Naive thymus-derived CD4-positive, alpha-beta T cell (primary cell): Measurements from ENCODE around the gene TEX264. TPM values are rescaled to one million over a fixed set of nuclear protein-coding genes. Genes with fewer than 3 reads are reported as not detected.

Experiments
- ATAC-seq: fragments of 150-1000 bp; cut with Tn5 transposase; 2 replicates; pipeline ENCODE4 v1.10.0; 2021; ENCODE audit warnings: mild to moderate bottlenecking, moderate library complexity
- CTCF ChIA-PET: fragments of 350-600 bp; sonication (Branson Sonifier 250); formaldehyde crosslinking; loops from one replicate; lab custom pipeline; 2021; ENCODE audit warnings: antibody characterized with exemption; lab: Charles Lee
- POLR2A ChIA-PET: fragments of 350-600 bp; sonication (Branson Sonifier 250); formaldehyde crosslinking; loops from one replicate; lab custom pipeline; 2021; ENCODE audit warnings: antibody characterized with exemption, inconsistent platforms; lab: Charles Lee
- DNase-seq, 9 donors: peaks; one replicate each; pipeline versions ENCODE4 v3.0.0 to v3.0.0-alpha.2; 2020 to 2022; ENCODE audit warnings: mixed read lengths in 1 of 9
- H3K27ac ChIP-seq: one replicate; pipeline ENCODE4 v1.7.0; 2013; ENCODE audit warnings: mild to moderate bottlenecking, low read depth, low read length, moderate library complexity
- H3K27me3 ChIP-seq, 2 donors: one replicate each; pipeline ENCODE4 v1.7.0; 2013; ENCODE audit warnings: low read length in 2 of 2, mild to moderate bottlenecking in 2 of 2, moderate library complexity in 2 of 2; ENCODE audit not compliant: control insufficient read depth in 2 of 2, insufficient read depth in 2 of 2
- H3K36me3 ChIP-seq, 3 experiments: 1 replicate in 2 of 3; 2 replicates in 1 of 3; pipeline ENCODE4 v1.7.0; 2013; ENCODE audit warnings: low read length in 3 of 3, mild to moderate bottlenecking in 3 of 3, moderate library complexity in 1 of 3; ENCODE audit not compliant: insufficient read depth in 3 of 3, control insufficient read depth in 2 of 3
- H3K4me1 ChIP-seq, 2 donors: one replicate each; pipeline ENCODE4 v1.7.0; 2013; ENCODE audit warnings: low read length in 2 of 2, mild to moderate bottlenecking in 2 of 2, moderate library complexity in 1 of 2; ENCODE audit not compliant: control insufficient read depth in 2 of 2, insufficient read depth in 2 of 2
- H3K4me3 ChIP-seq: 2 replicates; pipeline ENCODE4 v1.7.0; 2013; ENCODE audit warnings: mild to moderate bottlenecking, low read length
- H3K9me3 ChIP-seq, 3 experiments: 1 replicate in 2 of 3; 2 replicates in 1 of 3; pipeline ENCODE4 v1.7.0; 2013; ENCODE audit warnings: low read length in 3 of 3; ENCODE audit not compliant: control insufficient read depth in 2 of 3
- H3K27ac Mint-ChIP-seq, 9 donors: one replicate each; pipeline ENCODE4 v1.8.0; 2020 to 2022; ENCODE audit warnings: mixed read lengths in 9 of 9, mild to moderate bottlenecking in 8 of 9, moderate library complexity in 5 of 9, inconsistent platforms in 2 of 9
- H3K27me3 Mint-ChIP-seq, 5 donors: one replicate each; pipeline ENCODE4 v1.8.0; 2021 to 2022; ENCODE audit warnings: mixed read lengths in 5 of 5, mild to moderate bottlenecking in 1 of 5
- H3K36me3 Mint-ChIP-seq, 5 donors: one replicate each; pipeline ENCODE4 v1.8.0; 2020 to 2022; ENCODE audit warnings: mixed read lengths in 5 of 5, mild to moderate bottlenecking in 3 of 5, inconsistent platforms in 1 of 5
- H3K4me1 Mint-ChIP-seq, 7 donors: one replicate each; pipeline ENCODE4 v1.8.0; 2020 to 2022; ENCODE audit warnings: mixed read lengths in 7 of 7, mild to moderate bottlenecking in 3 of 7, inconsistent platforms in 1 of 7
- H3K4me3 Mint-ChIP-seq, 10 donors: one replicate each; pipeline ENCODE4 v1.8.0; 2020 to 2022; ENCODE audit warnings: mild to moderate bottlenecking in 10 of 10, mixed read lengths in 10 of 10, moderate library complexity in 6 of 10, inconsistent platforms in 2 of 10
- H3K9me3 Mint-ChIP-seq, 11 donors: one replicate each; pipeline ENCODE4 v1.8.0; 2020 to 2022; ENCODE audit warnings: mixed read lengths in 11 of 11, mild to moderate bottlenecking in 4 of 11, inconsistent platforms in 1 of 11, moderate library complexity in 1 of 11
- intact Hi-C, 2 donors: fragments of 100-400 bp; cut with micrococcal nuclease; formaldehyde crosslinking; loops; one replicate each; pipeline ENCODE4 v1.15.1; 2023
- polyA plus RNA-seq, 2 donors: library from polyadenylated mRNA; unstranded; fragments of 300-500 nt; fragmentation: Illumina TruSeq; gene quantifications; one replicate each; pipeline ENCODE4 v1.2.3, GENCODE V29; 2021
- total RNA-seq, 6 experiments: library from RNA in 5 of 6; stranded (reverse) in 5 of 6; gene quantifications; 1 replicate in 5 of 6; 2 replicates in 1 of 6; pipeline ENCODE4 v1.2.3 and lab custom pipeline; 2021 to 2026

TEX264 gene
- total and polyA plus RNA-seq, 7 experiments from 2014 or later = 34.4 to 115 (median 44.2) TPM

DNA sequence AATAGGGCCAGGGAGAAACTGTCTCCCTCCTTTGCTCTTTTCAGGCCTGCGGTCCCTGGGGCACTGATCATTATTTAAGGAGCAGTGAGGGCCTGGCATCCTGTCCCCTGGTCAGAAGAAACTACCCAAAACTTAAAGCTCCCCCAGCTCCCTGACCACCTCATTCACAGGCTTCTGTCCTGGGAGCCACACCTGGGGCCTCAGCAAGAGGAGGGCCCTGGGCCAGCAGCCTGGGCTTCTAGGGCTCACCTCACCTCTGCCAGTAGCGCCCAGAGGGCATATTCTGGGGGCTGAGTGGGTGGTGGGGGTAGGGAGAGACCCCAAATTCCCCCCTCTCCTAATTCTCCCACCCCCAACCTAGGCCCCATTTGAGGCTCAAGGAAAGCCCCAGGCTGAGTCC, 31.1 kb downstream of the TEX264 start:
- Histone ChIP-seq H3K4me3 (no peak overlapping the region), H3K27ac (no peak overlapping the region), H3K4me1 (peaks cover 0 to 18% of the 10 kb centered on the region in 2 donors), H3K27me3 (no peaks in the 10 kb centered on the region), H3K36me3 (peaks cover 0 to 80% (median 0%) of the 10 kb centered on the region in 3 experiments), H3K9me3 (no peaks in the 10 kb centered on the region)
- Mint-ChIP-seq H3K9me3 (no peaks in the 10 kb centered on the region), H3K27ac (peak overlapping the region in 3 of 9 donors; percentile 17 to 54 (median 21)), H3K36me3 (peaks cover 0 to 24% (median 8%) of the 10 kb centered on the region in 5 donors), H3K4me3 (no peak overlapping the region), H3K4me1 (peaks cover 17 to 50% (median 36%) of the 10 kb centered on the region in 7 donors), H3K27me3 (peaks cover 0 to 2% (median 0%) of the 10 kb centered on the region in 5 donors)
- CTCF ChIA-PET = no interaction called here
- DNase-seq = no peak
- POLR2A ChIA-PET = no interaction called here
- no peak for ATAC-seq
- intact Hi-C loops = no loop called here

DNA sequence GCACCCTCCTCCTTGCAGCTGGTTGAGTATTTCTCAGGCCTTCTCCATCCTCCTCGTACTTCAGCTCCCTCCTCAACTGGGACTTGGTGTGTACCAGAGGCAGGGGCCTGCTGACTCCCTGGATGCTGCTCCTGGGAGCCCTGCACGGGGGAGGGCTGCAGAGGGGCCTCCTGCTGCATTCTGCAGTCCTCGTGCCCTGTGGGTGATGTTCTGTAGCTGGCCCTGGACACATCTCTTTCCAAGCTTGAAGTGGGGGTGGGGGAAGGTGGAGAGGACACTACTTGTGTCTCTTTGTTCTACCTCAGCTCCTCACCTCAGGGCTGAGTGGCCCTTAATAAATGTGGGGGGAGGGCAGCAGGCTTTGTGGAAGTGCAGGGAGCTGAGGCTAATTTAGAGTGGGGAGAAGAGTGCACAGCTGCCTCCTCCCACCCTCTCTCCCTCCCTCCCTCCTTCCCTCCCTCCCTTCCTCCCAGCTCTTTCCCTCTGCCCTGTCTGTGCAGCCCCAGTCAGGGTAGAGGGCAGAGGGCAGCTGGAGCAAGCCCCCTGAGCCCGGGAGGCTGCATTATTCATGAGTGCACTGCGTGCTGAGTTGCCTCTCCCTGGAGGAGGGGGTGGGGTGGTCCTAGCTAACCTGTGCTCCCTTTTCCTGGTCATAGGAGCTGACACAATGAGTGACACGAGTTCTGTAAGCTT, 32.2 kb downstream of the TEX264 start:
- Mint-ChIP-seq H3K27ac (no peak overlapping the region), H3K36me3 (peaks cover 0 to 17% (median 4%) of the 10 kb centered on the region in 5 donors), H3K4me1 (peaks cover 15 to 52% (median 38%) of the 10 kb centered on the region in 7 donors), H3K27me3 (peaks cover 0 to 9% (median 0%) of the 10 kb centered on the region in 5 donors), H3K4me3 (no peak overlapping the region), H3K9me3 (no peaks in the 10 kb centered on the region)
- intact Hi-C loops = no loop called here
- Histone ChIP-seq H3K4me1 (peaks cover 0 to 18% of the 10 kb centered on the region in 2 donors), H3K27me3 (no peaks in the 10 kb centered on the region), H3K9me3 (no peaks in the 10 kb centered on the region), H3K4me3 (no peak overlapping the region), H3K36me3 (peaks cover 0 to 69% (median 0%) of the 10 kb centered on the region in 3 experiments), H3K27ac (no peak overlapping the region)
- ATAC-seq = no peak
- ChIA-PET CTCF (no interaction called here), POLR2A (no interaction called here)
- DNase-seq = no peak

- no peak overlapping the region for H3K4me3 ChIP-seq
- no peaks in the 10 kb centered on the region for H3K9me3 ChIP-seq
- no peak overlapping the region for H3K27ac ChIP-seq
- Mint-ChIP-seq H3K4me1 (peaks cover 8 to 45% (median 31%) of the 10 kb centered on the region in 7 donors), H3K4me3 (no peak overlapping the region), H3K27ac (peak overlapping the region in 2 of 9 donors; percentile 31 to 36), H3K27me3 (peaks cover 0 to 11% (median 0%) of the 10 kb centered on the region in 5 donors), H3K9me3 (no peaks in the 10 kb centered on the region), H3K36me3 (peaks cover 0 to 11% (median 0%) of the 10 kb centered on the region in 5 donors)
- no peaks in the 10 kb centered on the region for H3K27me3 ChIP-seq
- DNase-seq = no peak
- peaks cover 0 to 62% (median 0%) of the 10 kb centered on the region in 3 experiments for H3K36me3 ChIP-seq
- POLR2A ChIA-PET = no interaction called here
- ATAC-seq = no peak
- H3K4me1 ChIP-seq = peaks cover 0 to 12% of the 10 kb centered on the region in 2 donors
- intact Hi-C loops = no loop called here
- CTCF ChIA-PET = no interaction called here
Measured at GRCh38 chr3:51703761-51704510, 32.9 kb downstream of the TEX264 start.

DNA sequence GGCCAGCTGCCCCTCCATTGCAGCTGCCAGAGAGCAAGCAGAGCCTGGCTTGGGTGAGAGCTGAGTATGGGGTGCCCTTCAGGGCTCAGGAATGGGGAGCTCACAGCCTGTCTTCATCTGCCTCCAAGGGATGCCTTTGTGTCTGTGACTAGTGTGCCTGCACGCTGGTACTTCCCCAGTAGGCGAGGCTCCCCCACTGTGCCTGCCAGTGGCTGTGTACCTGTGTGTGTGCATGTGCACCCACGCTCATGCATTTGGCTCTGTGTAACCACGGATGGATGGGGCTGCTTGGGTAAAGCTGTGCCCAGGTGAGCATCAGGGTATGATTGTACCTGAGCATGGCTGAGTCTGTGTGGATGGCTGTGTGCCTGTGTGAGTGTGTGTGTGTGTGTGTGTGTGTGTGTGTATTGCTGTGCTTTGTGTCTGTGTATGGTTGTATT, 33.5 kb downstream of the TEX264 start:
- H3K9me3 Mint-ChIP-seq = no peaks in the 10 kb centered on the region
- ChIA-PET CTCF (no interaction called here), POLR2A (interaction anchor here (0.6 kb wide), 1 partner anchor 1315 kb away, joined by 3 read pairs; no protein-coding TSS in a partner anchor)
- Histone ChIP-seq H3K36me3 (peaks cover 0 to 56% (median 0%) of the 10 kb centered on the region in 3 experiments), H3K27ac (no peak overlapping the region), H3K9me3 (no peaks in the 10 kb centered on the region), H3K4me1 (peaks cover 0 to 6% of the 10 kb centered on the region in 2 donors), H3K4me3 (no peak overlapping the region), H3K27me3 (no peaks in the 10 kb centered on the region)
- intact Hi-C loops = no loop called here
- DNase-seq (no peak), ATAC-seq (no peak)
- H3K27ac Mint-ChIP-seq = peak overlapping the region in 2 of 9 donors; percentile 6 to 31
- H3K4me1 Mint-ChIP-seq = peaks cover 3 to 39% (median 25%) of the 10 kb centered on the region in 7 donors
- H3K27me3 Mint-ChIP-seq = peaks cover 0 to 11% (median 0%) of the 10 kb centered on the region in 5 donors
- no peak overlapping the region for H3K4me3 Mint-ChIP-seq
- H3K36me3 Mint-ChIP-seq = peaks cover 0 to 7% (median 0%) of the 10 kb centered on the region in 5 donors

GRCh38 chr3:51705276-51706020, 34.4 kb downstream of the TEX264 start:
- Histone ChIP-seq H3K27ac (no peak overlapping the region), H3K4me3 (no peak overlapping the region), H3K4me1 (no peaks in the 10 kb centered on the region), H3K27me3 (no peaks in the 10 kb centered on the region), H3K9me3 (no peaks in the 10 kb centered on the region), H3K36me3 (peaks cover 0 to 47% (median 0%) of the 10 kb centered on the region in 3 experiments)
- H3K36me3 Mint-ChIP-seq = peaks cover 0 to 5% (median 0%) of the 10 kb centered on the region in 5 donors
- intact Hi-C loops = no loop called here
- H3K27ac Mint-ChIP-seq = peak overlapping the region in 2 of 9 donors; percentile 37 to 43
- no peak for DNase-seq
- H3K27me3 Mint-ChIP-seq = peaks cover 0 to 11% (median 0%) of the 10 kb centered on the region in 5 donors
- no peaks in the 10 kb centered on the region for H3K9me3 Mint-ChIP-seq
- ATAC-seq = no peak
- ChIA-PET POLR2A (no interaction called here), CTCF (no interaction called here)
- H3K4me3 Mint-ChIP-seq = no peak overlapping the region
- H3K4me1 Mint-ChIP-seq = peaks cover 10 to 44% (median 30%) of the 10 kb centered on the region in 7 donors

- peaks cover 0 to 11% (median 0%) of the 10 kb centered on the region in 5 donors for H3K27me3 Mint-ChIP-seq
- Histone ChIP-seq H3K36me3 (peaks cover 0 to 41% (median 0%) of the 10 kb centered on the region in 3 experiments), H3K27ac (no peak overlapping the region), H3K4me1 (no peaks in the 10 kb centered on the region), H3K27me3 (no peaks in the 10 kb centered on the region), H3K9me3 (no peaks in the 10 kb centered on the region), H3K4me3 (no peak overlapping the region)
- H3K4me1 Mint-ChIP-seq = peaks cover 10 to 44% (median 30%) of the 10 kb centered on the region in 7 donors
- H3K4me3 Mint-ChIP-seq = no peak overlapping the region
- POLR2A ChIA-PET = no interaction called here
- H3K27ac Mint-ChIP-seq = peak overlapping the region in 2 of 9 donors; percentile 37 to 43
- H3K9me3 Mint-ChIP-seq = no peaks in the 10 kb centered on the region
- no peak for ATAC-seq
- intact Hi-C loops = no loop called here
- no peak for DNase-seq
- CTCF ChIA-PET = no interaction called here
- H3K36me3 Mint-ChIP-seq = peaks cover 0 to 5% (median 0%) of the 10 kb centered on the region in 5 donors
Measured at GRCh38 chr3:51706021-51706485, 35.0 kb downstream of the TEX264 start.
